ENCODE data around the gene COL26A1.

DNA sequence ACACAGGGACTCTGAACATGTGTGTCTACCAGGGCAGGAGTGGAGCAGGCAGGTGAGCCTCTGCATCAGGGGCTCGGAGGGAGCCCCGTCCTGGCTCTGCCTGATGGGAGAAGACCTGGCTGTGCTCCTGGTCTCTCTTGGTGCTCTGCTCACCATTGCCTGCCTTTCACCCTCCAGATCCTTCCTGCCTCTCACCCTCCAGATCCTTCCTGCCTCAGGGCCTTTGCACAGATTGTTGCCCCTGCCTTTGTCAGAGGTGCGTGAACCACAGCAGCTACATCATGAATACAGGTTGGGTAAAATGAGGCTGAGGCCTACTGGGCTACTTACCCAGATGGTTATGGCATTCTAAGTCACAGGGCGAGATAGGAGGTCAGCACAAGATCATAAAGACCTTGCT, 16.6 kb downstream of the COL26A1 start:
- TF ChIP-seq, protein P1, sequence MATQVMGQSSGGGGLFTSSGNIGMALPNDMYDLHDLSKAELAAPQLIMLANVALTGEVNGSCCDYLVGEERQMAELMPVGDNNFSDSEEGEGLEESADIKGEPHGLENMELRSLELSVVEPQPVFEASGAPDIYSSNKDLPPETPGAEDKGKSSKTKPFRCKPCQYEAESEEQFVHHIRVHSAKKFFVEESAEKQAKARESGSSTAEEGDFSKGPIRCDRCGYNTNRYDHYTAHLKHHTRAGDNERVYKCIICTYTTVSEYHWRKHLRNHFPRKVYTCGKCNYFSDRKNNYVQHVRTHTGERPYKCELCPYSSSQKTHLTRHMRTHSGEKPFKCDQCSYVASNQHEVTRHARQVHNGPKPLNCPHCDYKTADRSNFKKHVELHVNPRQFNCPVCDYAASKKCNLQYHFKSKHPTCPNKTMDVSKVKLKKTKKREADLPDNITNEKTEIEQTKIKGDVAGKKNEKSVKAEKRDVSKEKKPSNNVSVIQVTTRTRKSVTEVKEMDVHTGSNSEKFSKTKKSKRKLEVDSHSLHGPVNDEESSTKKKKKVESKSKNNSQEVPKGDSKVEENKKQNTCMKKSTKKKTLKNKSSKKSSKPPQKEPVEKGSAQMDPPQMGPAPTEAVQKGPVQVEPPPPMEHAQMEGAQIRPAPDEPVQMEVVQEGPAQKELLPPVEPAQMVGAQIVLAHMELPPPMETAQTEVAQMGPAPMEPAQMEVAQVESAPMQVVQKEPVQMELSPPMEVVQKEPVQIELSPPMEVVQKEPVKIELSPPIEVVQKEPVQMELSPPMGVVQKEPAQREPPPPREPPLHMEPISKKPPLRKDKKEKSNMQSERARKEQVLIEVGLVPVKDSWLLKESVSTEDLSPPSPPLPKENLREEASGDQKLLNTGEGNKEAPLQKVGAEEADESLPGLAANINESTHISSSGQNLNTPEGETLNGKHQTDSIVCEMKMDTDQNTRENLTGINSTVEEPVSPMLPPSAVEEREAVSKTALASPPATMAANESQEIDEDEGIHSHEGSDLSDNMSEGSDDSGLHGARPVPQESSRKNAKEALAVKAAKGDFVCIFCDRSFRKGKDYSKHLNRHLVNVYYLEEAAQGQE (IDR thresholded peaks at IDR 0.05; ENCODE audit: insufficient replicate concordance, low read depth) = no peak
- TF ChIP-seq, protein P2, sequence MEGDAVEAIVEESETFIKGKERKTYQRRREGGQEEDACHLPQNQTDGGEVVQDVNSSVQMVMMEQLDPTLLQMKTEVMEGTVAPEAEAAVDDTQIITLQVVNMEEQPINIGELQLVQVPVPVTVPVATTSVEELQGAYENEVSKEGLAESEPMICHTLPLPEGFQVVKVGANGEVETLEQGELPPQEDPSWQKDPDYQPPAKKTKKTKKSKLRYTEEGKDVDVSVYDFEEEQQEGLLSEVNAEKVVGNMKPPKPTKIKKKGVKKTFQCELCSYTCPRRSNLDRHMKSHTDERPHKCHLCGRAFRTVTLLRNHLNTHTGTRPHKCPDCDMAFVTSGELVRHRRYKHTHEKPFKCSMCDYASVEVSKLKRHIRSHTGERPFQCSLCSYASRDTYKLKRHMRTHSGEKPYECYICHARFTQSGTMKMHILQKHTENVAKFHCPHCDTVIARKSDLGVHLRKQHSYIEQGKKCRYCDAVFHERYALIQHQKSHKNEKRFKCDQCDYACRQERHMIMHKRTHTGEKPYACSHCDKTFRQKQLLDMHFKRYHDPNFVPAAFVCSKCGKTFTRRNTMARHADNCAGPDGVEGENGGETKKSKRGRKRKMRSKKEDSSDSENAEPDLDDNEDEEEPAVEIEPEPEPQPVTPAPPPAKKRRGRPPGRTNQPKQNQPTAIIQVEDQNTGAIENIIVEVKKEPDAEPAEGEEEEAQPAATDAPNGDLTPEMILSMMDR (IDR thresholded peaks at IDR 0.05; ENCODE audit: insufficient read depth, low read length) = no peak
- TF ChIP-seq POLR2AphosphoS5 (IDR thresholded peaks at IDR 0.05; ENCODE audit: low read depth) (no peak), SPI1 (IDR thresholded peaks at IDR 0.05; ENCODE audit: borderline replicate concordance, low read depth) (no peak)
